ENCODE data around the gene S100PBP. TPM values are rescaled to one million over a fixed set of nuclear protein-coding genes. Genes with fewer than 3 reads are reported as not detected.
"Not testable (repeated sequence)": the region's sequence is repeated elsewhere in the genome, so short reads cannot be mapped to it uniquely, and the experiment has no call there.

Gene S100PBP
- polyA plus RNA-seq, 4 donors: 26.3 to 38.3 (median 32.9) TPM

DNA sequence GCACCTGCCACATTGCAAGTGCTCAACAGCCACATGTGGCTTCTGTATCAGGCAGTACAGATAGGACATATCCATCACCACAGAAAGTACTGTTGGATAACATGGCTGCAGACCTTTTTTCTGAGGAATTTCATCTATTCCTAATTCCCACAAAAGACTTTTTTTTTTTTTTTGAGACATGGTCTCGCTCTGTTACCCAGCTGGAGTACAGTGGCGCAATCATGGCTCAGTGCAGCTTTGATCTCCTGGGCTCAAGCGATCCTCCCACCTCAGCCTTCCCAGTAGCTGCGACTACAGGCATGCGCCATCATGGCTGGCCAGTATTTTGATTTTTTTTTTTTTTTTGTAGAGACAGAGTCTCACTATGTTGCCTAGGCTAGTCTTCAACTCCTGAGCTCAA, 33.6 kb upstream of the S100PBP start:
- no peak for DNase-seq (ENCODE audit: low read depth in 4 of 4, low spot score in 3 of 4)

- no peak for DNase-seq (ENCODE audit: low read depth in 4 of 4, low spot score in 3 of 4)
Measured at GRCh38 chr1:32784817-32785216, 32.6 kb upstream of the S100PBP start.

GRCh38 chr1:32786856-32787255, 30.6 kb upstream of the S100PBP start:
- no peak for DNase-seq (ENCODE audit: low read depth in 4 of 4, low spot score in 3 of 4)

DNA sequence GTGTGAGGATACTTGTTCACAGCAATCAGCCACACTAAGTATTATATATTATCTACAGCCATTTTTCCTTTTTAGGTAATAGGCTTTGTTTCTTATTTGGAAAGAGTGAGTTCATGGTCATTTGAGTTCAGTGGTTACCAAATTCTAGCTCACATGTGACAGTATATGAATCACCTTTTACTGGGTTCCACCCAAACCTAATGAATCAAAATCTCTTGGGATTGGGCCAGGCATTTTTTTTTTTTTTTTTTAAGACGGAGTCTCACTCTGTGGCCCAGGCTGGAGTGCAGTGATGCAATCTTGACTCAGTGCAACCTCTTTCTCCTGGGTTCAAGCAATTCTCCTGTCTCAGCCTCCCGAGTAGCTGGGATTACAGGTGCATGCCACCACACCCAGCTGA, 28.1 kb upstream of the S100PBP start:
- not testable (repeated sequence) for DNase-seq (ENCODE audit: low read depth in 4 of 4, low spot score in 3 of 4)

DNA sequence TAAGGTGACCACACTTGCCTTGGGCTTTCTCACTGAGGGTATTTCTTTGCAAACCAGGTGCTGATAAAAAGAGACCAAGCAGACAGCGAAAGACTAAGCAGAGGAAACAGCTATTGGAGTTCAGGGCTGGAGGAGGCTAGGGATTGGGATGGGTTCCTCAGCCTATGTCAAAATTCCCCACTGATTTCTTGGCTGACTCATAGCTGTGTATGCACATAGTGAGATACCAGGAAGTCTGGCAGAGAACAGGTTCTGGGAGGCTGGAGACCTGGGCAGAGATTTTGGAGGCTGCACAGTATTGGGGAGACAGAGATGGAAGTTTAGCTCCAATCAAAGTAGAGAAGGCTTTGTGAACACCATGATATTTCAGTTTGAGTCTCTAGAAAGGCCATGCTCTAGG, 25.6 kb upstream of the S100PBP start:
- no peak for DNase-seq (ENCODE audit: low read depth in 4 of 4, low spot score in 3 of 4)

DNA sequence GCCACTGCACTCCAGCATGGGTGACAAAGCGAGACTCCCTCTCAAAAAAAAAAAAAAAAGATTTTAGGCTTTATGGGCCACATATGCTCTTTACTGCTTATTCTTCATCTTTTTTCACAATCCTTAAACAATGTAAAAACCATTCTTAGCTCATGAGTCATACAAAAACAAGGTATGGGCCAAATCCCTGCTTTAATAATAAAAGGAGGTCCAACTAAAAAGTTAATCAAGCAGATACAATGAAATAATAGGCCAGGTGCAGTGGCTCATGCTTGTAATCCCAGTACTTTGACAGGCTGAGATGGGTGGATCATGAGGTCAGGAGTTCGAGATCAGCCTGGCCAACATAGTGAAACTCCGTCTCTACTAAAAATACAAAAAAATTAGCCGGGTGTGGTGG, 21.7 kb upstream of the S100PBP start:
- not testable (repeated sequence) for DNase-seq (ENCODE audit: low read depth in 4 of 4, low spot score in 3 of 4)

DNA sequence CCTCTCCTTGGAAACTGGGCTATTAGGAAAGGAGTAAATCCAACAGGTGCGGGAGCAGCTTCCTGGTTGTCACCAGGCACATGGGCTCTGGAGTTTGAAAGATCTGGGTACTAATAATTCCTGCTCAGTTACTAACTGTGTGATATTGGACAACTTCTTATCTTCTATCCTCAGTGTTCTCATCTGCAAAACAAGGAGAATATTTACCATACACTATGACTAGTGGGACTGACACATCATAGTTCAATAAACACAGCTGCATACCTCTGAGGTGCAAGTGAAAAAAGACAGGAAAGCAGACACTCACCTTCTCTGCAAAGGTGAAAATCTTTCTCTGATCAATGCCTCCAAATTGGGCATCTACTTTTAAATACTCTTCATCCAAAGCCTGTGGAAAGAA, 20.0 kb upstream of the S100PBP start:
- DNase-seq (ENCODE audit: low read depth in 4 of 4, low spot score in 3 of 4): no peak

GRCh38 chr1:32798191-32798590, 19.3 kb upstream of the S100PBP start:
- no peak for DNase-seq (ENCODE audit: low read depth in 4 of 4, low spot score in 3 of 4)

DNA sequence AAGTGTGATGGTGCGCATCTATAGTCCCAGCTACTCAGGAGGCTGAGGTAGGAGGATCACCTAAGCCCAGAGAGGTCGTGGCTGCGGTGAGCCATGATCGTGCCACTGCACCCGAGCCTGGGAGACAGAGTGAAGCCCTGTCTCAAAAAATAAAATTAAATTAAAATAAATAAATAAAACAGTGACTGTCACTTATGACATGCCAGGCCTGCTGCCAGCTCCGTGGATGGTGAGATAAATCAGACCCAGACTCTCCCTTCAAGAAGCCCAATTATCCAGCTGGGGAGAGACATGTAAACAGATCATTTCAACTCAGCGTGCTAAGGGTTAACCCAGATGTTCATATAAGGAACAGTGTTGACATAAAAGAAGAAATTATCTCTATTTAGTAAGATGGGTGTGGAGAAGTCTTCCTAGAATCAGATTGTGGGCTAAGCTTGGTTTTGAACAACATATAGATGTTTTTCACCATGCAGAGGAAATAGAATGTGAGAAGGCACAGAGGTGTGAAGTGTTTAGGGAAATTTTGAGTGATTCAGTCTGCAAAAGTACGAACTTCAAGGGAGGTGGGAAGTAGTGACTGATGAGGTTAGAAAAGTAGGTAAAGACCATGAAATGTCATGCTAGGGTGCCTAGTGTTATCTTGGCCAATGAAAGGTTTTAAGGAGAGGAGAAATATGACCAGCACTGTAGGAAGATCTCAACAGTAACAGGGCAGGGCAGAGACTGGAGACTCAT, 18.6 kb upstream of the S100PBP start:
- DNase-seq (ENCODE audit: low read depth in 4 of 4, low spot score in 3 of 4): no peak

GRCh38 chr1:32801096-32801715, 16.2 kb upstream of the S100PBP start:
- DNase-seq (ENCODE audit: low read depth in 4 of 4, low spot score in 3 of 4): no peak

DNA sequence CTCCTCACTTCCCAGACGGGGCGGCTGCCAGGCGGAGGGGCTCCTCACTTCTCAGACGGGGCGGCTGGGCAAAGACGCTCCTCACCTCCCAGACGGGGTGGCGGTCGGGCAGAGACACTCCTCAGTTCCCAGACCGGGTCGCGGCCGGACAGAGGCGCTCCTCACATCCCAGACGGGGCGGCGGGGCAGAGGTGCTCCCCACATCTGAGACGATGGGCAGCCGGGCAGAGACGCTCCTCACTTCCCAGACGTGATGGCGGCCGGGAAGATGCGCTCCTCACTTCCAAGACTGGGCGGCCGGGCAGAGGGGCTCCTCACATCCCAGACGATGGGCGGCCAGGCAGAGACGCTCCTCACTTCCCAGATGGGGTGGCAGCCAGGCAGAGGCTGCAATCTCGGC, 13.0 kb upstream of the S100PBP start:
- not testable (repeated sequence) for DNase-seq (ENCODE audit: low read depth in 4 of 4, low spot score in 3 of 4)

- no peak for DNase-seq (ENCODE audit: low read depth in 4 of 4, low spot score in 3 of 4)
Measured at GRCh38 chr1:32806290-32806689, 11.2 kb upstream of the S100PBP start.

- no peak for DNase-seq (ENCODE audit: low read depth in 4 of 4, low spot score in 3 of 4)
Measured at GRCh38 chr1:32806910-32807523, 10.4 kb upstream of the S100PBP start.

- no peak for DNase-seq (ENCODE audit: low read depth in 4 of 4, low spot score in 3 of 4)
Measured at GRCh38 chr1:32808580-32808979, 8.9 kb upstream of the S100PBP start.

GRCh38 chr1:32810358-32810757, 7.1 kb upstream of the S100PBP start:
- no peak for DNase-seq (ENCODE audit: low read depth in 4 of 4, low spot score in 3 of 4)

GRCh38 chr1:32811265-32811664, 6.2 kb upstream of the S100PBP start:
- no peak for DNase-seq (ENCODE audit: low read depth in 4 of 4, low spot score in 3 of 4)

DNA sequence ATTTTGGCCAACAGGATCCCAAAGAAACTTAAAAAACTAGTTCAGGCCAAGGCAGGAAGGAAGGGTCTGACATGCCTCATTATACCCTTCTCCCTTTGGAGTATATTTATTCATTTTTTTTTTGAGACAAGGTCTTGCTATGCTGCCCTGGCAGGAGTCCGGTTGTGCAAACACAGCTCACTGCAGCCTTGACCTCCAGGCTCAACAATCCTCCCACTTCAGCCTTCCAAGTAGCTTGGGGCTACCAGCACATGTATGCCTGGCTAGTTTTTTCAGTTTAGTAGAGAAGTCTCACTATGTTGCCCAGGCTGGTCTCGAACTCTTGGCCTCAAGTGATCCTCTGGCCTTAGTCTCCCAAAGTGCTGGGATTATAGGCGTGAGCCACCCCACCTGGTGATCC, 5.5 kb upstream of the S100PBP start:
- no peak for DNase-seq (ENCODE audit: low read depth in 4 of 4, low spot score in 3 of 4)

- no peak for DNase-seq (ENCODE audit: low read depth in 4 of 4, low spot score in 3 of 4)
Measured at GRCh38 chr1:32813941-32814739, 3.3 kb upstream of the S100PBP start.

DNA sequence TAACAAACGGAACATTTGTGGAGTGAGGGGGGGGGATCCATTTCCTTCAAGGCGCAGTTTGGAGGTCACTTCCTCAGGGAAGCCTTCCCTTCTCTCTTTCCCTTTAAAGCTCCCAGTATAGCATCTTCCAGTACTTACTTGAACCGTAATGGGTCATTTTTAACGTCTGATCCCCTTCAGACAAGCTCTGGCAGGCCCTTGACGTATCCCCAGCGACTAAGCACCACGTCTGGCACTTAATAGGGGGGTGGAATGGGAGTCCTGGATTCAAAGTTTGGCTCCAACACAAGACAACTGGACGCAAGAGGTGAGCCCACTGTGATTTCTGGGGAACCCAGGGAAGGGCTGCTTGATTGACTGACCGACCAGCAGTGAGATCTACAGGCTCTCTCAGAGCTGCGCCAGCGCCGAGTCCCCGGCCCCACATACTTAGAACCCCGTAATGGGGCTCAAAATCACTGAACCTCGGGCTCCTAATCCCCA, 736 bp upstream of the S100PBP start:
- DNase-seq (ENCODE audit: low read depth in 4 of 4, low spot score in 3 of 4): no peak

DNA sequence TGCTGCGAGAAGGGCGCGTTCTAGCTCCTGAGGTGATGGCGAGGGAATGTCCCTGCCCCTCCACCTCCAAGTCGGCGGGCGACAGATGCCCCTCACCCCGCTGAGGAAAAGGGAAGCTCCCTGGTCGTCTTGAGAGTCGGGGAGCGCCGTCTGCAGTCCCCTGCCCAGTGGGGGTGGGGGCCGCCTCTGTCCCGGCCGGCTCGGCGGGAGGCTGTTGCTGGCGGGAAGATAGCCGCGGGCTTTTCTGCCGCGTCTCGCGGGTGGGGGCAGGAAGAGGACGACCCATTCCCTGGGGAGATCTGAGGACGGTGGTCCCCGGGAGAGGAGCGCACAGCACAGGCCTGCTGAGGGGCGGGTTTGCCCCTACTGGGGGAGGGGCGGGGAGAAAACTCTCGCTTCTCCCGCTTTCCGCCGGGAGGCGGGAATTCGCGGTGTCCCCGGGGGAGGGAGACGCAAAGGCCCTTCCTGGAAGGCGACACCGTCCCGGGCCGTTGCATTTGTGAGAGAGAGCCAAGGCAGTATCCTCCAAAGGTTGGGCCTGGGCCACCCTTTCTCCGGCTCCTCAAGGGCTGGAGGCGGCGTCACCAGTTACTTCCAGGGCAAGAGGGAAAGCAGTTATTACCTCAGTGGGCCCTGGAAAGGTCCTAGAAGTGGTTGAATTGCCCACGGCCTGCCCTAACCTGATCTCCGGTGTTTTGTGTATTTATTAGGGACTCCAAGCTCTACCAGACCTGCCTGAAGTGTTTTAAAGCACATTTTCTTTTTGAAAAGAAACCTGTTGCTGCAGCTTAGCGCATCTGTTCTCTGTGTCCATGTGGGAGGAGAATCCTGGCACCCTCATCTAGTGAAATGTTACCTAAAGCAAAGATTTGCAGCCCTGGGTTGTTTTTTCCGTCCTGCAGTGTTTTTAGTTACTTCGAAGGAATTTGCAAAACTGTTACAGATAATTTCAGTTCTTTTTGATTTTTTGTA, 648 bp downstream of the S100PBP start:
- peak; percentile 66 to 78 (median 70) for DNase-seq (ENCODE audit: low read depth in 4 of 4, low spot score in 3 of 4)
